HCT116 (cell line): ENCODE measurements around the gene XPNPEP3.

ENCODE experiments used
- CEBPB ChIP-seq: IDR thresholded peaks from 2 replicates; pipeline ENCODE4 v1.6.1; 2012; ENCODE audit warnings: low read depth
- CTCF ChIP-seq, 3 experiments: fragments of 200-600 bp in 1 of 3; sonication (generic) in 1 of 3; IDR thresholded peaks in 2 of 3; conservative IDR thresholded peaks in 1 of 3; 2 replicates each; pipeline ENCODE4 v1.5.1; 2012 to 2017; ENCODE audit warnings: low read depth in 2 of 3, low read length in 2 of 3, antibody characterized with exemption in 1 of 3, borderline replicate concordance in 1 of 3, control low read depth in 1 of 3, mild to moderate bottlenecking in 1 of 3, mixed read lengths in 1 of 3, mixed run types in 1 of 3, moderate library complexity in 1 of 3; ENCODE audit not compliant: insufficient read depth in 1 of 3
- EGR1 ChIP-seq: IDR thresholded peaks from 2 replicates; pipeline ENCODE4 v1.6.1; 2012; ENCODE audit warnings: low read depth
- ELF1 ChIP-seq: IDR thresholded peaks from 2 replicates; pipeline ENCODE4 v1.6.1; 2012; ENCODE audit warnings: low read depth, borderline replicate concordance
- EZH2 ChIP-seq: fragments of 200-600 bp; sonication (generic); IDR thresholded peaks from 2 replicates; pipeline ENCODE4 v1.6.1; 2017; ENCODE audit warnings: antibody characterized with exemption, mixed run types
- EZH2phosphoT487 ChIP-seq: fragments of 200-600 bp; IDR thresholded peaks from 2 replicates; pipeline ENCODE4 v1.6.1; 2018; ENCODE audit warnings: antibody characterized with exemption, borderline replicate concordance
- JUND ChIP-seq: IDR thresholded peaks from 2 replicates; pipeline ENCODE4 v1.6.1; 2012
- MAX ChIP-seq: IDR thresholded peaks from 2 replicates; pipeline ENCODE4 v1.6.1; 2012
- POLR2A ChIP-seq: IDR thresholded peaks from 2 replicates; pipeline ENCODE4 v1.7.0; 2011; ENCODE audit warnings: borderline replicate concordance; ENCODE audit not compliant: insufficient read depth, insufficient read length; ENCODE audit errors: extremely low read depth
- POLR2AphosphoS5 ChIP-seq: IDR thresholded peaks from 2 replicates; pipeline ENCODE4 v1.6.1; 2011; ENCODE audit warnings: mild to moderate bottlenecking, low read depth, low read length, moderate library complexity
- RAD21 ChIP-seq: IDR thresholded peaks from 2 replicates; pipeline ENCODE4 v1.6.1; 2012; ENCODE audit warnings: low read depth, mild to moderate bottlenecking
- SIN3A ChIP-seq: IDR thresholded peaks from 2 replicates; pipeline ENCODE4 v1.6.1; 2012; ENCODE audit warnings: low read depth
- ZFX ChIP-seq: fragments of 450-650 bp; IDR thresholded peaks from 2 replicates; pipeline ENCODE4 v1.6.1; 2017

- TF ChIP-seq RAD21, result no peak
- no peak for TF ChIP-seq POLR2AphosphoS5
- no peak for TF ChIP-seq MAX
- TF ChIP-seq EZH2, result no peak
- no peak for TF ChIP-seq CTCF (IDR thresholded peaks at IDR 0.05 in 2 of 3, conservative IDR thresholded peaks at IDR 0.05 in 1 of 3; ENCODE audit: borderline replicate concordance in 1 of 3, insufficient read depth in 1 of 3, low read depth in 2 of 3, low read length in 2 of 3)
- no peak for TF ChIP-seq JUND
- TF ChIP-seq POLR2A, result no peak
- TF ChIP-seq CEBPB, result no peak
- no peak for TF ChIP-seq EGR1
- no peak for TF ChIP-seq ZFX
- no peak for TF ChIP-seq SIN3A
- no peak for TF ChIP-seq ELF1
- no peak for TF ChIP-seq EZH2phosphoT487
These were observed 118.4 kb downstream of the XPNPEP3 start for GRCh38 chr22:40975366-40975765.
